ENCODE measurements around the gene ADAMTS20.

DNA sequence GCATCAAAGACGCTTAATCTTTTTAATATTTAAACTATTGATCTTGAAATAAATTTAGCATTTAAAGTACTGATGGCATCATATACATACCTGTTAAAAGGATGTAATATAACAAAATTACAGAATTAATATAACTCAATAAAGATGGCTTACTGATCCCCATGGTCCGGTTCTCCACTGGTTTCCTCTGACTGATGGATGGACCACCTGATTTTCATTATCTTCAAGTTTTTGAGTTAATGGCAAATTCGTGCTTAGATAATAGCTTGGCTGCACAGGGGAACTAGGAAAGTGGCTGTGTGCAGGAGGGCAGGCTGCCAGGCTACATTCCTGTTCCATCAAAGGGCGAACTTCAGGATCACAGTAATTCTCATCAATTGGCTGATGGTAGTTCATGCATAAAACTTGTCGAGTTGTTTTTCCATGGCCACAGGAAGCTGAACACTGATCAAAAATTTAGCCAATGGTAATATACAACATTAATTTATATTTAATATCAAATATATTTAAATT lies 123.9 kb downstream of the ADAMTS20 start:
- TF ChIP-seq, protein P1, sequence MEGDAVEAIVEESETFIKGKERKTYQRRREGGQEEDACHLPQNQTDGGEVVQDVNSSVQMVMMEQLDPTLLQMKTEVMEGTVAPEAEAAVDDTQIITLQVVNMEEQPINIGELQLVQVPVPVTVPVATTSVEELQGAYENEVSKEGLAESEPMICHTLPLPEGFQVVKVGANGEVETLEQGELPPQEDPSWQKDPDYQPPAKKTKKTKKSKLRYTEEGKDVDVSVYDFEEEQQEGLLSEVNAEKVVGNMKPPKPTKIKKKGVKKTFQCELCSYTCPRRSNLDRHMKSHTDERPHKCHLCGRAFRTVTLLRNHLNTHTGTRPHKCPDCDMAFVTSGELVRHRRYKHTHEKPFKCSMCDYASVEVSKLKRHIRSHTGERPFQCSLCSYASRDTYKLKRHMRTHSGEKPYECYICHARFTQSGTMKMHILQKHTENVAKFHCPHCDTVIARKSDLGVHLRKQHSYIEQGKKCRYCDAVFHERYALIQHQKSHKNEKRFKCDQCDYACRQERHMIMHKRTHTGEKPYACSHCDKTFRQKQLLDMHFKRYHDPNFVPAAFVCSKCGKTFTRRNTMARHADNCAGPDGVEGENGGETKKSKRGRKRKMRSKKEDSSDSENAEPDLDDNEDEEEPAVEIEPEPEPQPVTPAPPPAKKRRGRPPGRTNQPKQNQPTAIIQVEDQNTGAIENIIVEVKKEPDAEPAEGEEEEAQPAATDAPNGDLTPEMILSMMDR (IDR thresholded peaks at IDR 0.05): no peak
- TF ChIP-seq POLR2AphosphoS5 (IDR thresholded peaks at IDR 0.05; ENCODE audit: insufficient read depth in 1 of 2, low read depth in 1 of 2): no peak
